ENCODE data around the gene UBE2I.

DNA sequence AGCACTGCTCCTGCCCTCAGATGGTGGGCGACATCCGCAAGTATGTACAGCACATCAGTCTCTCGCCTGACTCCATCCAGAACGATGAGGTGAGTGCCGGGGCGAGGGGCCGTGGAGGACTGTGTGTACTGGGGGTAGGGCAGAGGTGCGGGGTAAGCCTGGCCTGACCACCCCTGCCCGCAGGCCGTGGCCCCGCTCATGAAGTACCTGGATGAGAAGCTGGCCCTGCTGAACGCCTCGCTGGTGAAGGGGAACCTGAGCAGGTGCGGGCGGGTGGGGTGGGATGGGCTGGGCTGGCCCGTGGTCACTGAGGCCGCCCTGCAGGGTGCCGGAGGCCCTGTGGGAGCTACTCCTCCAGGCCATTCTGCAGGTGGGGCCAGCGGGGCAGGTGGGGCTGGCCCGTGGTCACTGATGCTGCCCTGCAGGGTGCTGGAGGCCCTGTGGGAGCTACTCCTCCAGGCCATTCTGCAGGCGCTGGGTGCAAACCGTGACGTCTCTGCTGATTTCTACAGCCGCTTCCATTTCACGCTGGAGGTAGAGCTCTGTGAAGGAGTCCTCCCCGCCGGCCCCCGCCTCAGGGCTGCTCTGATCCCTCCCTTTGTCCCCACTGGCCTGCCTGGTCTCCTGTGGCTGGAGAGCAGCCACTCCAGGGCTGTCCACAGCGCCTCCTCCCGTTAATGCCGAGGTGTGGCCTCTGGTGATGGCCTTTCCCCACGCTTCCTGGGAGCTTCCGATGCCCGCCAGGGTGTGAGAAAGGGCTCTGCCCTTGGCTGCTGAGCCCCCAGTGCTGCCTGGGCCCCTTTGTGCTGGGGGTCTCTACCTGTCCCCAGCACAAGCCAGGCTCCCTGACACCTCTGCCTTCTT lies 37.2 kb downstream of the UBE2I start:
- TF ChIP-seq EZH2 (IDR thresholded peaks at IDR 0.05; ENCODE audit: low read depth) (no peak), CTCF (conservative IDR thresholded peaks at IDR 0.05) (no peak)
